GM12878 (cell line): Measurements from ENCODE around the gene MAP2K4.

Experiments
- HDAC2 ChIP-seq: fragments of 200-600 bp; sonication (generic); IDR thresholded peaks from 2 replicates; pipeline ENCODE4 v1.6.1; 2017
- POLR2A ChIP-seq: IDR thresholded peaks from 2 replicates; pipeline ENCODE4 v1.6.1; 2011; ENCODE audit warnings: low read depth, mild to moderate bottlenecking, low read length

DNA sequence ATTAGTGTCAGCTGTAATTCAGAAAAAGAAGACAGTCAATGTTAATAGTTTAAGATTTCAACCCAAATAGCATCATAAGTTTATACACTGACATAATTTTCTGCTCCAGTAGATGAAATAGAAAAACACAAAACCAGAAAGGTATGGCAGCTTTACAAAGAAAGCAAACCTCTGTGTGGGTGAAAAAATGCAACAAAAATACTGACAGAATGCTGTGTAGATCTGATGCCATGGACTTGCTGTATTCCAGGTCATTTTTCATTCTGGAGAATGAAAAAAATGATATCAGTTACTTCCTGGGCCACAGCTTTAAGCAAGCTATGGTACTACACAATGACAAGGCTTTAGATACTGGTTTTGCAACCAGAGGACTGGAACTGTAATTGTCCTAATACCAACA lies 116.0 kb downstream of the MAP2K4 start:
- TF ChIP-seq HDAC2 (no peak), POLR2A (no peak)
